ENCODE measurements around the gene GUCA2B.
A peak's percentile ranks its signal among the peaks of the same experiment; 100 is the strongest.

GUCA2B gene

GRCh38 chr1:42143896-42144710 lies 9.1 kb upstream of the GUCA2B start:
- no peak for DNase-seq

- no peak for DNase-seq
Observed at GRCh38 chr1:42144711-42145388, 8.4 kb upstream of the GUCA2B start.

- DNase-seq = no peak
Observed at GRCh38 chr1:42145389-42145716, 7.9 kb upstream of the GUCA2B start.

GRCh38 chr1:42145764-42146625 lies 7.2 kb upstream of the GUCA2B start:
- no peak for DNase-seq

GRCh38 chr1:42146626-42147320 lies 6.4 kb upstream of the GUCA2B start:
- peak; percentile 71 for DNase-seq

- no peak for DNase-seq
Observed at GRCh38 chr1:42148166-42148565, 5.0 kb upstream of the GUCA2B start.

GRCh38 chr1:42150651-42151050 lies 2.6 kb upstream of the GUCA2B start:
- no peak for DNase-seq

GRCh38 chr1:42152119-42152518 lies 1.1 kb upstream of the GUCA2B start:
- no peak for DNase-seq

GRCh38 chr1:42153624-42154023 lies 414 bp downstream of the GUCA2B start:
- DNase-seq = no peak

- no peak for DNase-seq
Observed at GRCh38 chr1:42154685-42155084, 1.5 kb downstream of the GUCA2B start.

- DNase-seq = no peak
Observed at GRCh38 chr1:42155362-42155761, 2.2 kb downstream of the GUCA2B start.

GRCh38 chr1:42157667-42158066 lies 4.5 kb downstream of the GUCA2B start:
- DNase-seq = no peak

GRCh38 chr1:42158189-42158588 lies 5.0 kb downstream of the GUCA2B start:
- no peak for DNase-seq

- DNase-seq = no peak
Observed at GRCh38 chr1:42162181-42162580, 9.0 kb downstream of the GUCA2B start.

GRCh38 chr1:42163114-42163513 lies 9.9 kb downstream of the GUCA2B start:
- DNase-seq = no peak

GRCh38 chr1:42163536-42164503 lies 10.6 kb downstream of the GUCA2B start:
- DNase-seq = no peak

GRCh38 chr1:42164551-42165420 lies 11.6 kb downstream of the GUCA2B start, which contains the start of gene GUCA2A:
Gene GUCA2A (minus strand): TSS chr1:42164745. CDS start chr1:42164712, 33 bp downstream.
- DNase-seq = no peak

GRCh38 chr1:42165511-42166210 lies 12.5 kb downstream of the GUCA2B start:
- DNase-seq = no peak

GRCh38 chr1:42167611-42168390 lies 14.6 kb downstream of the GUCA2B start:
- DNase-seq = no peak
